Sigmoid colon (tissue), 7 donors: ENCODE measurements around the gene TMED1. TPM values are rescaled to one million over a fixed set of nuclear protein-coding genes. Genes with fewer than 3 reads are reported as not detected.

Source experiments
- DNase-seq: peaks from one replicate; pipeline ENCODE4 v3.0.0-alpha.2; 2019
- H3K27ac ChIP-seq, 4 donors: fragments of 200-600 bp; sonication (generic); one replicate each; pipeline ENCODE4 v1.5.1; 2016 to 2019; ENCODE audit warnings: mild to moderate bottlenecking in 1 of 4
- H3K27me3 ChIP-seq, 3 donors: fragments of 200-600 bp; sonication (generic); one replicate each; pipeline ENCODE4 v1.5.1; 2019; ENCODE audit warnings: mild to moderate bottlenecking in 1 of 3
- H3K36me3 ChIP-seq, 4 donors: fragments of 200-600 bp; sonication (generic); one replicate each; pipeline ENCODE4 v1.5.1; 2016 to 2019
- H3K4me1 ChIP-seq, 4 donors: fragments of 200-600 bp; sonication (generic); one replicate each; pipeline ENCODE4 v1.5.1; 2017 to 2019
- H3K4me3 ChIP-seq, 4 donors: fragments of 200-600 bp; sonication (generic); one replicate each; pipeline ENCODE4 v1.5.1; 2017 to 2019; ENCODE audit warnings: mild to moderate bottlenecking in 2 of 4, moderate library complexity in 1 of 4
- H3K9me3 ChIP-seq, 4 donors: fragments of 200-600 bp in 3 of 4; sonication (generic) in 3 of 4; one replicate each; pipeline versions ENCODE4 v1.5.1 to v1.6.1; 2013 to 2019
- EP300 ChIP-seq, 4 donors: sonication (generic); formaldehyde crosslinking; IDR thresholded peaks; one replicate each; pipeline ENCODE4 v1.6.1; 2017; ENCODE audit warnings: antibody characterized with exemption in 4 of 4
- POLR2A ChIP-seq, 2 donors: fragments of 450-650 bp; IDR thresholded peaks; one replicate each; pipeline ENCODE4 v1.6.1; 2016; ENCODE audit warnings: antibody characterized with exemption in 2 of 2, mild to moderate bottlenecking in 2 of 2, moderate library complexity in 2 of 2
- POLR2AphosphoS5 ChIP-seq, 4 donors: sonication (generic); formaldehyde crosslinking; IDR thresholded peaks; one replicate each; pipeline ENCODE4 v1.6.1; 2017; ENCODE audit warnings: antibody characterized with exemption in 4 of 4
- WGBS, 2 donors: extraction: QIAGEN DNeasy Blood & Tissue Kit; methylation state at CpG; one replicate each; pipeline ENCODE4 v1.1.7; 2013; 5-methylcytosine and 5-hydroxymethylcytosine counted together
- intact Hi-C: fragments of 100-400 bp; cut with DNase I; formaldehyde crosslinking; loops from one replicate; pipeline ENCODE4 v1.15.1; 2023
- polyA plus RNA-seq, 3 donors: library from polyadenylated mRNA; stranded (reverse); fragments of 200-250 nt; gene quantifications; one replicate each; pipeline ENCODE4 v1.2.3, GENCODE V29; 2013
- total RNA-seq, 4 donors: library from RNA; depleted of rRNA; stranded (reverse); fragments of >200 nt; gene quantifications; one replicate each; pipeline ENCODE4 v1.1.0, GENCODE V29; 2016
- TF ChIP-seq, protein P1 (sequence below), 4 experiments: fragments of 450-650 bp in 3 of 4; fragments of 200-600 bp in 1 of 4; IDR thresholded peaks; one replicate each; pipeline ENCODE4 v1.5.1; 2016 to 2019; ENCODE audit warnings: antibody characterized with exemption in 4 of 4, mild to moderate bottlenecking in 3 of 4, moderate library complexity in 2 of 4
- donor health status: healthy with polysubstance abuse.
- donor health status: Bipolar disorder and iron deficiency.
- donor health status: healthy.

TMED1 gene
- total and polyA plus RNA-seq, 7 donors = 10.8 to 35.3 (median 21.8) TPM

DNA sequence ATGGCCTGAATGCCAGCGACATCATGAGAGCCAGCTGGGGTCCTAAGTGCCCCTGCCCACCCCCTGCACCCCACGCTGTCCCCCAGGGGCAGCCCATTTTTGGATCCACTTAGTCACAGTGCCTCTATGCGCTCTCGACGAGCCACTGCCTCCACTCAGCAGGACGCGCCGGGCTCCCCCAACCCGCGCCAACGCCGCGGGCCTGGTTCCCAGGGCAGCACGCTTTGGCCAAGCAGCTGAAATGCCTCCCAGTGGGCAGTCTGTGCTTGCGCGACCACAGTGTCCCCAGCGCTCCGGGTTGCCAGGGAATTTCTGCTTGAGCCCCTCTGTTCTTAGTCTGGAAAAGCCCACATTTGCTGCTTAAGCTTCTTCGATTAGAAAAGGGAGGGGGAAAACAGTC lies 39.4 kb downstream of the TMED1 start:
- H3K4me3 ChIP-seq = no peak overlapping the region
- no peaks in the 10 kb centered on the region for H3K27me3 ChIP-seq
- WGBS, 2 donors = 95% methylated on average over 19 of the region's 19 CpGs
- no peak for DNase-seq
- TF ChIP-seq, protein P1, sequence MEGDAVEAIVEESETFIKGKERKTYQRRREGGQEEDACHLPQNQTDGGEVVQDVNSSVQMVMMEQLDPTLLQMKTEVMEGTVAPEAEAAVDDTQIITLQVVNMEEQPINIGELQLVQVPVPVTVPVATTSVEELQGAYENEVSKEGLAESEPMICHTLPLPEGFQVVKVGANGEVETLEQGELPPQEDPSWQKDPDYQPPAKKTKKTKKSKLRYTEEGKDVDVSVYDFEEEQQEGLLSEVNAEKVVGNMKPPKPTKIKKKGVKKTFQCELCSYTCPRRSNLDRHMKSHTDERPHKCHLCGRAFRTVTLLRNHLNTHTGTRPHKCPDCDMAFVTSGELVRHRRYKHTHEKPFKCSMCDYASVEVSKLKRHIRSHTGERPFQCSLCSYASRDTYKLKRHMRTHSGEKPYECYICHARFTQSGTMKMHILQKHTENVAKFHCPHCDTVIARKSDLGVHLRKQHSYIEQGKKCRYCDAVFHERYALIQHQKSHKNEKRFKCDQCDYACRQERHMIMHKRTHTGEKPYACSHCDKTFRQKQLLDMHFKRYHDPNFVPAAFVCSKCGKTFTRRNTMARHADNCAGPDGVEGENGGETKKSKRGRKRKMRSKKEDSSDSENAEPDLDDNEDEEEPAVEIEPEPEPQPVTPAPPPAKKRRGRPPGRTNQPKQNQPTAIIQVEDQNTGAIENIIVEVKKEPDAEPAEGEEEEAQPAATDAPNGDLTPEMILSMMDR (IDR thresholded peaks at IDR 0.05) = no peak
- TF ChIP-seq POLR2AphosphoS5 (IDR thresholded peaks at IDR 0.05) (no peak), EP300 (IDR thresholded peaks at IDR 0.05) (no peak), POLR2A (IDR thresholded peaks at IDR 0.05) (no peak)
- H3K36me3 ChIP-seq = peaks cover 31 to 98% (median 50%) of the 10 kb centered on the region in 4 donors
- no peak overlapping the region for H3K27ac ChIP-seq
- intact Hi-C loops = no loop called here
- H3K4me1 ChIP-seq = peaks cover 0 to 7% (median 0%) of the 10 kb centered on the region in 4 donors
- H3K9me3 ChIP-seq = no peaks in the 10 kb centered on the region

DNA sequence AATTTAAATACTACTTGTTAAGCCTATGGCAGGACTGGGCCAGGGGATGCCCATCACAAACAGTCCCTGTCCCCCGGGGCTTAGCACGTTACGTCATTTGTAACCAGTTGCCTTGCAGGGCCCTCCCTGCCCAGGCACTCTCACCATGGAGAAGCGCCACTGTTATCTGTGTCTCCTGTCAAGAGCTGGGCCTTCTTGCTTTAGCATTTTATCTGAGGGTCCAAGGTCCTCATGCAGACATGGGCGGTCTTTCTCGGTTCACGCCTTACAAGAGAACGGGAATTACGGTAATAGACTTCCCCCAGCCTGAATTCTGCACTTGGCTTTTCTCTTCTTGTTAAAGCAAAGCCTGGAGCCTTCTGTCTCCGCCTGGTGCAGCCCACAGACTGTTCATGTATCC lies 46.1 kb downstream of the TMED1 start:
- H3K9me3 ChIP-seq = no peaks in the 10 kb centered on the region
- no peaks in the 10 kb centered on the region for H3K27me3 ChIP-seq
- H3K36me3 ChIP-seq = peaks cover 36 to 100% (median 62%) of the 10 kb centered on the region in 4 donors
- WGBS, 2 donors = 93 to 94% methylated on average over 10 of the region's 10 CpGs
- intact Hi-C loops = no loop called here
- H3K4me1 ChIP-seq = no peaks in the 10 kb centered on the region
- H3K27ac ChIP-seq = no peak overlapping the region
- no peak overlapping the region for H3K4me3 ChIP-seq
- no peak for TF ChIP-seq POLR2A (IDR thresholded peaks at IDR 0.05)
- no peak for TF ChIP-seq POLR2AphosphoS5 (IDR thresholded peaks at IDR 0.05)
- TF ChIP-seq EP300 (IDR thresholded peaks at IDR 0.05) = no peak
- TF ChIP-seq, protein P1 (IDR thresholded peaks at IDR 0.05) = no peak
- no peak for DNase-seq

DNA sequence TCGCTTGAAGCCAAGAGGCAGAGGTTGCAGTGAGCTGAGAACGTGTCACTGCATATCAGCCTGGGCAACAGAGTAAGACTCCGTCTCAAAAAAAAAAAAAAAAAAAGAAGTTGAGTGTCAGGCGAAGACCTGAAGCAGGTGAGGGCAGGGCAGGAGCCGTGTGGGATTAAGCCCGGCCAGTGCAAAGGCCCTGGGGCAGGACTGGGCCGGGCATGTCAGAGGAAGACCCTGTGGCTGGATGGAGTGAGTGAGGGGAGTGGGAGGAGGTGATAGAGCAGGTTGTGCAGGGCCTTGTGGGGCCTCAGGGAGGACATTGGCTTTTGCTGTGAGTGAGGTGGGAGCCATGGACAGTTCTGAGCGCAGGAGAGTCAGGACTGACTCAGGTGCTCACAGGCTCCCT lies 47.9 kb downstream of the TMED1 start:
- Histone ChIP-seq H3K27ac (no peak overlapping the region), H3K4me3 (no peak overlapping the region), H3K9me3 (no peaks in the 10 kb centered on the region), H3K36me3 (peaks cover 26 to 100% (median 62%) of the 10 kb centered on the region in 4 donors), H3K27me3 (no peaks in the 10 kb centered on the region), H3K4me1 (no peaks in the 10 kb centered on the region)
- 96% methylated on average over 8 of the region's 8 CpGs for WGBS, 2 donors
- intact Hi-C loops = no loop called here
- TF ChIP-seq, protein P1 (IDR thresholded peaks at IDR 0.05) = no peak
- no peak for TF ChIP-seq POLR2A (IDR thresholded peaks at IDR 0.05)
- no peak for TF ChIP-seq POLR2AphosphoS5 (IDR thresholded peaks at IDR 0.05)
- no peak for TF ChIP-seq EP300 (IDR thresholded peaks at IDR 0.05)
- no peak for DNase-seq

DNA sequence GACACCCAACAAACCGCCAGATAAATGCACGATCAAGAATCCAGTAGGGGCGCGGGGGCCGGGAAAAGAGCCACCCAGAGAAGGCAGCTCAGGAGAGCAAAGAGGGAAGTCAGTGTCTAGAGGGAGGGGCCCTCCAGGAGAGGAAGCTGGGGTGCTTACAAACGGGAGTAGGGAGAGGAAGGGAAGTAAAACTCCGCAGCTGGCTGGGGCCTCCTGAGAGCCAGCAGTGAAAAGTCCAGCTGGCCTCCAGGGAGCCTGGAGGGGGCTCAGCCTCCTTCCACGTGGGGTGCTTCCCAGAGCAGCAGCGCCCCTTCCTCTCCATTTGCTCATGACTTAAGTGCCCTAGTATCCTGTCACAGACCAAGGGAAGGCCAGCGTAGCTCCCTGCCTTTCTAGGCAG lies 51.8 kb downstream of the TMED1 start:
- DNase-seq = no peak
- Histone ChIP-seq H3K36me3 (peaks cover 36 to 100% (median 68%) of the 10 kb centered on the region in 4 donors), H3K27me3 (no peaks in the 10 kb centered on the region), H3K9me3 (no peaks in the 10 kb centered on the region), H3K4me3 (no peak overlapping the region), H3K4me1 (no peaks in the 10 kb centered on the region), H3K27ac (no peak overlapping the region)
- 61 to 80% methylated on average over 10 of the region's 10 CpGs for WGBS, 2 donors
- intact Hi-C loops = no loop called here
- TF ChIP-seq POLR2AphosphoS5 (IDR thresholded peaks at IDR 0.05) (peak in 1 of 4 donors; percentile 21), POLR2A (IDR thresholded peaks at IDR 0.05) (no peak)
- TF ChIP-seq, protein P1 (IDR thresholded peaks at IDR 0.05) = no peak

DNA sequence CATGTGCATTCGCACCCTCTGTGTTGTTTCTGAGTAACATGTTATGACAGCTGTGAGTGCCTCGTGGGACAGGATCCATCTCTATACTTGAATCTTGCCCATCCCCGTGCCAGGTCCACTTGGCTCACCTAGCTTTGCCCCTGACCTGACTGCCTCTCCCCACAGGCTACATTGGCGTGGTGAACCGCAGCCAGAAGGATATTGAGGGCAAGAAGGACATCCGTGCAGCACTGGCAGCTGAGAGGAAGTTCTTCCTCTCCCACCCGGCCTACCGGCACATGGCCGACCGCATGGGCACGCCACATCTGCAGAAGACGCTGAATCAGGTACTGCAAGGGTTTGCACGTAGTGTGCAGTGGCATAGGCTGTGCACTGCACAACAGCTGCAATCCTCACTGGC lies 53.2 kb downstream of the TMED1 start:
- intact Hi-C loops = no loop called here
- Histone ChIP-seq H3K27me3 (no peaks in the 10 kb centered on the region), H3K27ac (no peak overlapping the region), H3K36me3 (peaks cover 36 to 99% (median 66%) of the 10 kb centered on the region in 4 donors), H3K4me3 (no peak overlapping the region), H3K9me3 (no peaks in the 10 kb centered on the region), H3K4me1 (no peaks in the 10 kb centered on the region)
- TF ChIP-seq POLR2A (IDR thresholded peaks at IDR 0.05) = no peak
- no peak for TF ChIP-seq EP300 (IDR thresholded peaks at IDR 0.05)
- TF ChIP-seq POLR2AphosphoS5 (IDR thresholded peaks at IDR 0.05) = no peak
- TF ChIP-seq, protein P1 (IDR thresholded peaks at IDR 0.05) = no peak
- 83 to 87% methylated on average over 13 of the region's 13 CpGs for WGBS, 2 donors
- no peak for DNase-seq
